Ectodermal cell (in vitro differentiated cells): Measurements from ENCODE around the gene FASTK.

Source experiments
- H3K27ac ChIP-seq: 2 replicates; pipeline ENCODE4 v1.7.0; 2013; ENCODE audit warnings: mild to moderate bottlenecking, low read depth, low read length; ENCODE audit not compliant: insufficient read depth, poor library complexity, severe bottlenecking
- H3K27me3 ChIP-seq: 2 replicates; pipeline ENCODE4 v1.7.0; 2013; ENCODE audit warnings: mild to moderate bottlenecking, low read length; ENCODE audit not compliant: insufficient read depth, control insufficient read depth, poor library complexity, severe bottlenecking
- H3K36me3 ChIP-seq: one replicate; pipeline ENCODE4 v1.7.0; 2013; ENCODE audit warnings: low read length; ENCODE audit not compliant: control insufficient read depth, insufficient read depth
- H3K4me1 ChIP-seq: one replicate; pipeline ENCODE4 v1.7.0; 2013; ENCODE audit warnings: low read length; ENCODE audit not compliant: control insufficient read depth, insufficient read depth
- H3K4me3 ChIP-seq: 2 replicates; pipeline ENCODE4 v1.7.0; 2013; ENCODE audit warnings: low read depth, low read length, control low read depth; ENCODE audit not compliant: insufficient read depth
- H3K9me3 ChIP-seq: 2 replicates; pipeline ENCODE4 v1.7.0; 2013; ENCODE audit warnings: mild to moderate bottlenecking, low read length, moderate library complexity; ENCODE audit not compliant: control insufficient read depth
- WGBS, 2 experiments: methylation state at CpG; one replicate each; pipeline ENCODE4 v1.1.7; 2013; ENCODE audit warnings: missing lambda C conversion rate in 2 of 2; 5-methylcytosine and 5-hydroxymethylcytosine counted together

The FASTK gene

GRCh38 chr7:151110236-151110940 is 29.8 kb upstream of the FASTK start:
- peaks cover 11% of the 10 kb centered on the region for H3K4me1 ChIP-seq
- H3K36me3 ChIP-seq = no peaks in the 10 kb centered on the region
- no peak overlapping the region for H3K4me3 ChIP-seq
- peaks cover 8% of the 10 kb centered on the region for H3K27me3 ChIP-seq
- WGBS, 2 experiments = 84 to 85% methylated on average over 11 of the region's 11 CpGs
- no peaks in the 10 kb centered on the region for H3K9me3 ChIP-seq
- no peak overlapping the region for H3K27ac ChIP-seq

GRCh38 chr7:151109094-151110048 is 28.8 kb upstream of the FASTK start:
- Histone ChIP-seq H3K27me3 (peaks cover 6% of the 10 kb centered on the region), H3K27ac (no peak overlapping the region), H3K36me3 (no peaks in the 10 kb centered on the region), H3K4me1 (peaks cover 11% of the 10 kb centered on the region), H3K4me3 (no peak overlapping the region), H3K9me3 (no peaks in the 10 kb centered on the region)
- 79 to 80% methylated on average over 15 of the region's 15 CpGs for WGBS, 2 experiments

GRCh38 chr7:151107882-151108281 is 27.3 kb upstream of the FASTK start:
- Histone ChIP-seq H3K27me3 (no peaks in the 10 kb centered on the region), H3K9me3 (no peaks in the 10 kb centered on the region), H3K4me3 (no peak overlapping the region), H3K27ac (no peak overlapping the region), H3K4me1 (no peaks in the 10 kb centered on the region), H3K36me3 (no peaks in the 10 kb centered on the region)
- 89 to 90% methylated on average over 10 of the region's 10 CpGs for WGBS, 2 experiments

GRCh38 chr7:151104411-151105235 is 24.0 kb upstream of the FASTK start:
- 55 to 56% methylated on average over 23 of the region's 23 CpGs for WGBS, 2 experiments
- no peaks in the 10 kb centered on the region for H3K27me3 ChIP-seq
- H3K27ac ChIP-seq = no peak overlapping the region
- no peaks in the 10 kb centered on the region for H3K9me3 ChIP-seq
- no peaks in the 10 kb centered on the region for H3K36me3 ChIP-seq
- no peak overlapping the region for H3K4me3 ChIP-seq
- no peaks in the 10 kb centered on the region for H3K4me1 ChIP-seq

- no peaks in the 10 kb centered on the region for H3K36me3 ChIP-seq
- H3K9me3 ChIP-seq = no peaks in the 10 kb centered on the region
- no peaks in the 10 kb centered on the region for H3K4me1 ChIP-seq
- WGBS, 2 experiments = 77 to 80% methylated on average over 11 of the region's 12 CpGs
- no peaks in the 10 kb centered on the region for H3K27me3 ChIP-seq
- H3K4me3 ChIP-seq = no peak overlapping the region
- H3K27ac ChIP-seq = no peak overlapping the region
These were observed 23.4 kb upstream of the FASTK start for GRCh38 chr7:151103973-151104372.

GRCh38 chr7:151102991-151103390 is 22.4 kb upstream of the FASTK start:
- no peak overlapping the region for H3K27ac ChIP-seq
- H3K4me1 ChIP-seq = no peaks in the 10 kb centered on the region
- no peaks in the 10 kb centered on the region for H3K9me3 ChIP-seq
- no peaks in the 10 kb centered on the region for H3K36me3 ChIP-seq
- 95 to 96% methylated on average over 3 of the region's 3 CpGs for WGBS, 2 experiments
- no peak overlapping the region for H3K4me3 ChIP-seq
- no peaks in the 10 kb centered on the region for H3K27me3 ChIP-seq

GRCh38 chr7:151101621-151102396 is 21.2 kb upstream of the FASTK start:
- Histone ChIP-seq H3K27me3 (no peaks in the 10 kb centered on the region), H3K4me3 (no peak overlapping the region), H3K9me3 (no peaks in the 10 kb centered on the region), H3K36me3 (no peaks in the 10 kb centered on the region), H3K27ac (no peak overlapping the region), H3K4me1 (no peaks in the 10 kb centered on the region)
- 84 to 86% methylated on average over 24 of the region's 24 CpGs for WGBS, 2 experiments

GRCh38 chr7:151100921-151101320 is 20.3 kb upstream of the FASTK start:
- no peaks in the 10 kb centered on the region for H3K9me3 ChIP-seq
- no peak overlapping the region for H3K27ac ChIP-seq
- H3K36me3 ChIP-seq = no peaks in the 10 kb centered on the region
- no peak overlapping the region for H3K4me3 ChIP-seq
- 91 to 93% methylated on average over 10 of the region's 10 CpGs for WGBS, 2 experiments
- no peaks in the 10 kb centered on the region for H3K27me3 ChIP-seq
- no peaks in the 10 kb centered on the region for H3K4me1 ChIP-seq

GRCh38 chr7:151099486-151100211 is 19.0 kb upstream of the FASTK start:
- Histone ChIP-seq H3K27ac (no peak overlapping the region), H3K27me3 (no peaks in the 10 kb centered on the region), H3K9me3 (no peaks in the 10 kb centered on the region), H3K36me3 (no peaks in the 10 kb centered on the region), H3K4me1 (no peaks in the 10 kb centered on the region), H3K4me3 (no peak overlapping the region)
- WGBS, 2 experiments = 82 to 85% methylated on average over 20 of the region's 20 CpGs
